Brain pericyte (primary cell): ENCODE measurements around the gene MATCAP1.
A peak's percentile ranks its signal among the peaks of the same experiment; 100 is the strongest.

Experiments used
- DNase-seq: peaks from one replicate; pipeline ENCODE4 v3.0.0-alpha.2; 2012; ENCODE audit warnings: low read depth, low spot score

MATCAP1 gene

GRCh38 chr16:67183627-67184452, at the start of gene MATCAP1:
Gene MATCAP1 (minus strand): TSS chr16:67183963. CDS start chr16:67180610, 3,353 bp downstream.
- peak; percentile 86 for DNase-seq

- no peak for DNase-seq
These were observed 47.3 kb upstream of the MATCAP1 start for GRCh38 chr16:67230809-67231660.

GRCh38 chr16:67229906-67230808, 46.4 kb upstream of the MATCAP1 start:
- no peak for DNase-seq

GRCh38 chr16:67228905-67229304, 45.1 kb upstream of the MATCAP1 start:
- no peak for DNase-seq

GRCh38 chr16:67228034-67228785, 44.4 kb upstream of the MATCAP1 start:
- DNase-seq, result no peak

- DNase-seq, result no peak
These were observed 43.8 kb upstream of the MATCAP1 start for GRCh38 chr16:67227567-67227921.

- DNase-seq, result peak; percentile 97
These were observed 43.2 kb upstream of the MATCAP1 start, which contains the start of gene TMEM208 for GRCh38 chr16:67226804-67227566. Gene TMEM208 (plus strand): TSS chr16:67227130. CDS start chr16:67227219, 89 bp downstream.

- no peak for DNase-seq
These were observed 42.6 kb upstream of the MATCAP1 start for GRCh38 chr16:67226295-67226803.

- no peak for DNase-seq
These were observed 40.2 kb upstream of the MATCAP1 start for GRCh38 chr16:67223992-67224391.

- DNase-seq, result no peak
These were observed 33.1 kb upstream of the MATCAP1 start for GRCh38 chr16:67216612-67217490.

- DNase-seq, result no peak
These were observed 31.9 kb upstream of the MATCAP1 start for GRCh38 chr16:67215706-67216105.

- DNase-seq, result no peak
These were observed 29.6 kb upstream of the MATCAP1 start for GRCh38 chr16:67213197-67214019.

- no peak for DNase-seq
These were observed 29.0 kb upstream of the MATCAP1 start for GRCh38 chr16:67212766-67213165.

- DNase-seq, result no peak
These were observed 27.9 kb upstream of the MATCAP1 start for GRCh38 chr16:67211674-67212073.

- no peak for DNase-seq
These were observed 26.5 kb upstream of the MATCAP1 start for GRCh38 chr16:67210069-67210937.

- DNase-seq, result no peak
These were observed 25.8 kb upstream of the MATCAP1 start for GRCh38 chr16:67209565-67209964.
